HepG2 (cell line): ENCODE results near the gene P2RY11. TPM values are rescaled to one million over a fixed set of nuclear protein-coding genes. Genes with fewer than 3 reads are reported as not detected.

Experiments used
- CBFB ChIP-seq: sonication (generic); formaldehyde crosslinking; IDR thresholded peaks from 2 replicates; pipeline ENCODE4 v1.4.0; 2020; ENCODE audit warnings: missing genetic modification reagents
- ETV6 ChIP-seq: sonication (generic); formaldehyde crosslinking; conservative IDR thresholded peaks from 2 replicates; pipeline ENCODE4 v1.4.0; 2020; ENCODE audit warnings: missing genetic modification reagents
- GATAD2A ChIP-seq: IDR thresholded peaks from 2 replicates; pipeline ENCODE4 v1.6.1; 2016
- KDM5A ChIP-seq: fragments of 200-600 bp; sonication (generic); IDR thresholded peaks from 2 replicates; pipeline ENCODE4 v1.7.0; 2018; ENCODE audit warnings: antibody characterized with exemption, mild to moderate bottlenecking, low read length, borderline replicate concordance
- MED8 ChIP-seq: sonication (generic); formaldehyde crosslinking; IDR thresholded peaks from 2 replicates; pipeline ENCODE4 v1.8.1; 2023; ENCODE audit warnings: mild to moderate bottlenecking, missing genetic modification reagents; ENCODE audit not compliant: insufficient replicate concordance
- NR2F6 ChIP-seq, 2 experiments: IDR thresholded peaks; 2 replicates each; pipeline ENCODE4 v1.6.1; 2016; ENCODE audit warnings: antibody characterized with exemption in 1 of 2, mild to moderate bottlenecking in 1 of 2
- POLR2G ChIP-seq: fragments of 200-400 bp; formaldehyde crosslinking; IDR thresholded peaks from 2 replicates; pipeline ENCODE4 v1.6.1; 2018; ENCODE audit warnings: mild to moderate bottlenecking, low read depth, low read length, moderate library complexity
- RXRB ChIP-seq: IDR thresholded peaks from 2 replicates; pipeline ENCODE4 v1.6.1; 2016; ENCODE audit warnings: borderline replicate concordance, missing genetic modification reagents, missing compliant biosample characterization
- SNRNP70 ChIP-seq: fragments of 200-400 bp; formaldehyde crosslinking; IDR thresholded peaks from 2 replicates; pipeline ENCODE4 v1.6.1; 2017; ENCODE audit warnings: mild to moderate bottlenecking, low read depth, low read length, moderate library complexity
- ZBTB38 ChIP-seq: sonication (generic); formaldehyde crosslinking; IDR thresholded peaks from 2 replicates; pipeline ENCODE4 v1.5.1; 2020; ENCODE audit warnings: mild to moderate bottlenecking, missing genetic modification reagents
- ZNF547 ChIP-seq: sonication (generic); formaldehyde crosslinking; IDR thresholded peaks from 2 replicates; pipeline ENCODE4 v1.5.1; 2020; ENCODE audit warnings: mild to moderate bottlenecking, missing genetic modification reagents
- ZNF670 ChIP-seq: sonication (generic); formaldehyde crosslinking; IDR thresholded peaks from 2 replicates; pipeline ENCODE4 v1.8.0; 2022; ENCODE audit warnings: mild to moderate bottlenecking, missing genetic modification reagents, borderline replicate concordance
- polyA plus RNA-seq, 8 experiments: library from polyadenylated mRNA; depleted of rRNA in 3 of 8; stranded (reverse) in 7 of 8; unstranded in 1 of 8; fragments of >200 nt; fragmentation: Illumina TruSeq in 4 of 8; extraction: Trizol in 4 of 8; gene quantifications; 2 replicates each; pipeline versions ENCODE4 v1.2.1 to v1.2.3, GENCODE V29; 2011 to 2016; ENCODE audit warnings: low read depth in 4 of 8, missing spikeins in 1 of 8, mixed read lengths in 1 of 8; ENCODE audit not compliant: insufficient read depth in 1 of 8
- total RNA-seq, 5 experiments: library from RNA; depleted of rRNA; stranded (reverse); fragments of >200 nt; fragmentation: Illumina TruSeq; extraction: Trizol; gene quantifications; 2 replicates each; pipeline ENCODE4 v1.2.3, GENCODE V29; 2016; ENCODE audit warnings: low read depth in 1 of 5
- TF ChIP-seq, protein P1 (sequence below): sonication (generic); formaldehyde crosslinking; IDR thresholded peaks from 2 replicates; pipeline ENCODE4 v1.4.0; 2020; ENCODE audit warnings: missing genetic modification reagents, low read depth, mild to moderate bottlenecking, borderline replicate concordance
- TF ChIP-seq, protein P2 (sequence below): sonication (generic); formaldehyde crosslinking; IDR thresholded peaks from 2 replicates; pipeline ENCODE4 v1.4.0; 2020; ENCODE audit warnings: missing genetic modification reagents, mild to moderate bottlenecking, borderline replicate concordance
- TF ChIP-seq, protein P3 (sequence below): sonication (generic); formaldehyde crosslinking; IDR thresholded peaks from 2 replicates; pipeline ENCODE4 v1.5.1; 2020; ENCODE audit warnings: missing genetic modification reagents, mild to moderate bottlenecking, borderline replicate concordance
- TF ChIP-seq, protein P4 (sequence below): sonication (generic); formaldehyde crosslinking; IDR thresholded peaks from 2 replicates; pipeline ENCODE4 v1.4.0; 2020; ENCODE audit warnings: missing genetic modification reagents, borderline replicate concordance

P2RY11 gene
- total and polyA plus RNA-seq, 2 of the 13 experiments (the other 11 are each of a cell fraction or from before 2014, with no cell fraction given): 4.0 to 7.8 TPM

DNA sequence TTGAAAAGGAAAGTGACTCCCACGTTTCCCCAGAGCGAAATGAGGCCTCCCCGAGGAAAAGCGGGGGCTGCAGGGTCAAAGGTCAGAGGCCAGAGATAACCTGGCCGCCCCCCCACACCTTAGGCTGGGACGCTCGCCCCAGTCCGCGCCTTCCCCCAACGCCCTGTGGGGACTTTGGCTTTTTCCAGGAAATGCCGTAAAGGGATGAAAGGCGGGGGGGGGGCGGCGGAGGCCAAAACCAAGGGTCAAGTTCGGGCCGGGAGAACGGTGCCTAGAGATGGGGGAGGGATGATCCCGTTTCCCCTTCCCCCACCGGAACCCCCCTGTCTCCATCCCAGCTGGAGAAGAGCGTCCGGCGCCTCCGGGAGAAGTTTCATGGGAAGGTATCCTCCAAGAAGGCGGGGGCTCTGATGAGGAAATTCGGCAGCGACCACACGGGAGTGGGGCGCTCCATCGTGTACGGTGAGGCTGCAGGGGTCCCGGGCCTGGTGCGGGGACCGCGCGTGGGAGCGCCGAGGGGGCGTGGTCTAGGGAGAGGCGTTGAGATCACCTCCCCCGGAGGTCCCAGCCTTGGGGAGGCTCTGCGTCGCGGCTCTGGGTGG, 24.8 kb upstream of the P2RY11 start (continued):
- TF ChIP-seq, protein P1, sequence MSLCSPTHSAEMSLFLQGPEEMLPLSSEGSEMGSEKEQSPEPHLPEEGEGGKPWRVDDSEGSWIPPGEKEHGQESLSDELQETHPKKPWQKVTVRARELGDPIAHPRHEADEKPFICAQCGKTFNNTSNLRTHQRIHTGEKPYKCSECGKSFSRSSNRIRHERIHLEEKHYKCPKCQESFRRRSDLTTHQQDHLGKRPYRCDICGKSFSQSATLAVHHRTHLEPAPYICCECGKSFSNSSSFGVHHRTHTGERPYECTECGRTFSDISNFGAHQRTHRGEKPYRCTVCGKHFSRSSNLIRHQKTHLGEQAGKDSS (CRISPR knock-in tag): no peak
- TF ChIP-seq RXRB: peak; percentile 73; the same call in 1 of the 2 replicates
- TF ChIP-seq, protein P2, sequence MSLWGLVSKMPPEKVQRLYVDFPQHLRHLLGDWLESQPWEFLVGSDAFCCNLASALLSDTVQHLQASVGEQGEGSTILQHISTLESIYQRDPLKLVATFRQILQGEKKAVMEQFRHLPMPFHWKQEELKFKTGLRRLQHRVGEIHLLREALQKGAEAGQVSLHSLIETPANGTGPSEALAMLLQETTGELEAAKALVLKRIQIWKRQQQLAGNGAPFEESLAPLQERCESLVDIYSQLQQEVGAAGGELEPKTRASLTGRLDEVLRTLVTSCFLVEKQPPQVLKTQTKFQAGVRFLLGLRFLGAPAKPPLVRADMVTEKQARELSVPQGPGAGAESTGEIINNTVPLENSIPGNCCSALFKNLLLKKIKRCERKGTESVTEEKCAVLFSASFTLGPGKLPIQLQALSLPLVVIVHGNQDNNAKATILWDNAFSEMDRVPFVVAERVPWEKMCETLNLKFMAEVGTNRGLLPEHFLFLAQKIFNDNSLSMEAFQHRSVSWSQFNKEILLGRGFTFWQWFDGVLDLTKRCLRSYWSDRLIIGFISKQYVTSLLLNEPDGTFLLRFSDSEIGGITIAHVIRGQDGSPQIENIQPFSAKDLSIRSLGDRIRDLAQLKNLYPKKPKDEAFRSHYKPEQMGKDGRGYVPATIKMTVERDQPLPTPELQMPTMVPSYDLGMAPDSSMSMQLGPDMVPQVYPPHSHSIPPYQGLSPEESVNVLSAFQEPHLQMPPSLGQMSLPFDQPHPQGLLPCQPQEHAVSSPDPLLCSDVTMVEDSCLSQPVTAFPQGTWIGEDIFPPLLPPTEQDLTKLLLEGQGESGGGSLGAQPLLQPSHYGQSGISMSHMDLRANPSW (CRISPR knock-in tag): no peak
- no peak for TF ChIP-seq SNRNP70
- TF ChIP-seq, protein P3, sequence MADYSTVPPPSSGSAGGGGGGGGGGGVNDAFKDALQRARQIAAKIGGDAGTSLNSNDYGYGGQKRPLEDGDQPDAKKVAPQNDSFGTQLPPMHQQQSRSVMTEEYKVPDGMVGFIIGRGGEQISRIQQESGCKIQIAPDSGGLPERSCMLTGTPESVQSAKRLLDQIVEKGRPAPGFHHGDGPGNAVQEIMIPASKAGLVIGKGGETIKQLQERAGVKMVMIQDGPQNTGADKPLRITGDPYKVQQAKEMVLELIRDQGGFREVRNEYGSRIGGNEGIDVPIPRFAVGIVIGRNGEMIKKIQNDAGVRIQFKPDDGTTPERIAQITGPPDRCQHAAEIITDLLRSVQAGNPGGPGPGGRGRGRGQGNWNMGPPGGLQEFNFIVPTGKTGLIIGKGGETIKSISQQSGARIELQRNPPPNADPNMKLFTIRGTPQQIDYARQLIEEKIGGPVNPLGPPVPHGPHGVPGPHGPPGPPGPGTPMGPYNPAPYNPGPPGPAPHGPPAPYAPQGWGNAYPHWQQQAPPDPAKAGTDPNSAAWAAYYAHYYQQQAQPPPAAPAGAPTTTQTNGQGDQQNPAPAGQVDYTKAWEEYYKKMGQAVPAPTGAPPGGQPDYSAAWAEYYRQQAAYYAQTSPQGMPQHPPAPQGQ (CRISPR knock-in tag): no peak
- TF ChIP-seq ZBTB38 (CRISPR knock-in tag): peak; percentile 64; the same call in 1 of the 2 replicates
- no peak for TF ChIP-seq ZNF670
- TF ChIP-seq ZNF547 (CRISPR knock-in tag): no peak
- peak; percentile 37; the same call in 1 of the 2 replicates for TF ChIP-seq CBFB
- TF ChIP-seq GATAD2A (CRISPR knock-in tag): peak; percentile 29; the same call in 1 of the 2 replicates
- TF ChIP-seq POLR2G: 0 out of 2 replicates have a peak, but pooled peaks have one; percentile 12
- TF ChIP-seq, protein P4, sequence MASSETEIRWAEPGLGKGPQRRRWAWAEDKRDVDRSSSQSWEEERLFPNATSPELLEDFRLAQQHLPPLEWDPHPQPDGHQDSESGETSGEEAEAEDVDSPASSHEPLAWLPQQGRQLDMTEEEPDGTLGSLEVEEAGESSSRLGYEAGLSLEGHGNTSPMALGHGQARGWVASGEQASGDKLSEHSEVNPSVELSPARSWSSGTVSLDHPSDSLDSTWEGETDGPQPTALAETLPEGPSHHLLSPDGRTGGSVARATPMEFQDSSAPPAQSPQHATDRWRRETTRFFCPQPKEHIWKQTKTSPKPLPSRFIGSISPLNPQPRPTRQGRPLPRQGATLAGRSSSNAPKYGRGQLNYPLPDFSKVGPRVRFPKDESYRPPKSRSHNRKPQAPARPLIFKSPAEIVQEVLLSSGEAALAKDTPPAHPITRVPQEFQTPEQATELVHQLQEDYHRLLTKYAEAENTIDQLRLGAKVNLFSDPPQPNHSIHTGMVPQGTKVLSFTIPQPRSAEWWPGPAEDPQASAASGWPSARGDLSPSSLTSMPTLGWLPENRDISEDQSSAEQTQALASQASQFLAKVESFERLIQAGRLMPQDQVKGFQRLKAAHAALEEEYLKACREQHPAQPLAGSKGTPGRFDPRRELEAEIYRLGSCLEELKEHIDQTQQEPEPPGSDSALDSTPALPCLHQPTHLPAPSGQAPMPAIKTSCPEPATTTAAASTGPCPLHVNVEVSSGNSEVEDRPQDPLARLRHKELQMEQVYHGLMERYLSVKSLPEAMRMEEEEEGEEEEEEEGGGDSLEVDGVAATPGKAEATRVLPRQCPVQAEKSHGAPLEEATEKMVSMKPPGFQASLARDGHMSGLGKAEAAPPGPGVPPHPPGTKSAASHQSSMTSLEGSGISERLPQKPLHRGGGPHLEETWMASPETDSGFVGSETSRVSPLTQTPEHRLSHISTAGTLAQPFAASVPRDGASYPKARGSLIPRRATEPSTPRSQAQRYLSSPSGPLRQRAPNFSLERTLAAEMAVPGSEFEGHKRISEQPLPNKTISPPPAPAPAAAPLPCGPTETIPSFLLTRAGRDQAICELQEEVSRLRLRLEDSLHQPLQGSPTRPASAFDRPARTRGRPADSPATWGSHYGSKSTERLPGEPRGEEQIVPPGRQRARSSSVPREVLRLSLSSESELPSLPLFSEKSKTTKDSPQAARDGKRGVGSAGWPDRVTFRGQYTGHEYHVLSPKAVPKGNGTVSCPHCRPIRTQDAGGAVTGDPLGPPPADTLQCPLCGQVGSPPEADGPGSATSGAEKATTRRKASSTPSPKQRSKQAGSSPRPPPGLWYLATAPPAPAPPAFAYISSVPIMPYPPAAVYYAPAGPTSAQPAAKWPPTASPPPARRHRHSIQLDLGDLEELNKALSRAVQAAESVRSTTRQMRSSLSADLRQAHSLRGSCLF (CRISPR knock-in tag): no peak
- 0 out of 2 replicates have a peak, but pooled peaks have one; percentile 3 for TF ChIP-seq KDM5A
- peak; percentile 97 for TF ChIP-seq NR2F6 (IDR thresholded peaks at IDR 0.05)
- peak; percentile 89 for TF ChIP-seq NR2F6 (CRISPR knock-in tag; IDR thresholded peaks at IDR 0.05)
- peak; percentile 72 for TF ChIP-seq MED8
- no peak for TF ChIP-seq ETV6 (CRISPR knock-in tag)
